RPMI7951 (cell line): Measurements from ENCODE around the gene EPN1. TPM values are rescaled to one million over a fixed set of nuclear protein-coding genes. Genes with fewer than 3 reads are reported as not detected.
A peak's percentile ranks its signal among the peaks of the same experiment; 100 is the strongest.

Source experiments
- DNase-seq: peaks from one replicate; pipeline ENCODE4 v3.0.0-alpha.2; 2012; ENCODE audit warnings: low read depth
- total RNA-seq: library from RNA; depleted of rRNA; stranded (reverse); fragments of >200 nt; shearing (Covaris generic); gene quantifications from 2 replicates; pipeline ENCODE4 v1.2.3, GENCODE V29; 2014; rRNA removed

The EPN1 gene
- total RNA-seq, result 26.0 and 46.4 TPM in 2 replicates

- DNase-seq, result peak; percentile 97
Observed at GRCh38 chr19:55674841-55675660, at the start of gene EPN1. Gene EPN1, plus strand, starts transcription at chr19:55675226. Its CDS starts 3,402 bp downstream, at chr19:55678628.

- DNase-seq, result no peak
Observed at GRCh38 chr19:55626350-55626749, 48.7 kb upstream of the EPN1 start.

- DNase-seq, result peak; percentile 89
Observed at GRCh38 chr19:55632463-55632834, 42.6 kb upstream of the EPN1 start.

- DNase-seq, result no peak
Observed at GRCh38 chr19:55633861-55634260, 41.2 kb upstream of the EPN1 start.

GRCh38 chr19:55635334-55635717 lies 39.7 kb upstream of the EPN1 start:
- DNase-seq, result no peak

- DNase-seq, result no peak
Observed at GRCh38 chr19:55635856-55636440, 39.1 kb upstream of the EPN1 start.

GRCh38 chr19:55636723-55637122 lies 38.3 kb upstream of the EPN1 start:
- DNase-seq, result no peak

- DNase-seq, result no peak
Observed at GRCh38 chr19:55637534-55637933, 37.5 kb upstream of the EPN1 start.

- DNase-seq, result peak; percentile 53
Observed at GRCh38 chr19:55638864-55639359, 36.1 kb upstream of the EPN1 start.

- DNase-seq, result peak; percentile 77
Observed at GRCh38 chr19:55640043-55640576, 34.9 kb upstream of the EPN1 start.

- peak; percentile 84 for DNase-seq
Observed at GRCh38 chr19:55640577-55641425, 34.2 kb upstream of the EPN1 start, which contains the start of gene ZNF580. Gene ZNF580, plus strand, starts transcription at chr19:55641002. Its CDS starts 1,507 bp downstream, at chr19:55642509.

GRCh38 chr19:55641426-55642152 lies 33.4 kb upstream of the EPN1 start:
- DNase-seq, result peak; percentile 34

GRCh38 chr19:55642153-55643002 lies 32.6 kb upstream of the EPN1 start:
- DNase-seq, result no peak

GRCh38 chr19:55643003-55643886 lies 31.8 kb upstream of the EPN1 start, which contains the start of gene ZNF581:
Gene ZNF581, plus strand, starts transcription at chr19:55643649. Its CDS starts 923 bp downstream, at chr19:55644572.
- DNase-seq, result peak; percentile 78

- DNase-seq, result no peak
Observed at GRCh38 chr19:55643887-55644176, 31.2 kb upstream of the EPN1 start.

GRCh38 chr19:55644191-55644833 lies 30.7 kb upstream of the EPN1 start:
- DNase-seq, result no peak

GRCh38 chr19:55644842-55645511 lies 30.0 kb upstream of the EPN1 start:
- DNase-seq, result no peak

GRCh38 chr19:55645512-55645881 lies 29.5 kb upstream of the EPN1 start:
- DNase-seq, result no peak
